NB4 (cell line): ENCODE measurements around the gene PTPRD.

ENCODE experiments used
- DNase-seq: peaks from one replicate; pipeline ENCODE4 v3.0.0; 2010; ENCODE audit warnings: low read depth
- H3K4me3 ChIP-seq: one replicate; pipeline ENCODE4 v1.5.1; 2011; ENCODE audit warnings: mild to moderate bottlenecking, low read depth, low read length, moderate library complexity
- MYC ChIP-seq: IDR thresholded peaks from 2 replicates; pipeline ENCODE4 v1.6.1; 2011; ENCODE audit warnings: low read depth, low read length
- POLR2A ChIP-seq: IDR thresholded peaks from 2 replicates; pipeline ENCODE4 v1.6.1; 2011; ENCODE audit warnings: mild to moderate bottlenecking; ENCODE audit not compliant: insufficient read length; ENCODE audit errors: extremely low read depth
- TF ChIP-seq, protein P1 (sequence below): IDR thresholded peaks from one replicate; pipeline ENCODE4 v1.5.1; 2012; ENCODE audit warnings: low read depth, low read length
- TF ChIP-seq, protein P2 (sequence below): IDR thresholded peaks from 2 replicates; pipeline ENCODE4 v1.6.1; 2011; ENCODE audit warnings: low read depth, low read length

The PTPRD gene

DNA sequence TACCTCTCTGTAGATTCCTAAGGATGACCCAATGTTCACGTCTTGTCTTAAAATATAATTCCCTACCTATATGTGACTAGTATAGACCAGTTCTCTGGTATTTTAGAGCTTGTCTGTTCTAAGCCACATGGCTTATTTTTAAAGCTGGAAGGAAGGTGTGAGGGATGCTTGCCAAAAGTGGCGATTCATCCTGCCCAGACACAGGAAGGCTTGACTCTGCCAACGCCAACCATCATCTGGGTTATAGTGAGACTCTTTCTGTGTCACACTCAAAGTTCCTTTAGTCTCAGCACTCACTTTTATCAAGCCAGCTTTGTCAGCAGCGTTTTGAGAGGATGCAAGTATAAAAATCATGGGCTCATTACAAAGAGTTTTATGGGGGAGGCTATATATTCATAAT lies 500.0 kb downstream of the PTPRD start:
- TF ChIP-seq, protein P1, sequence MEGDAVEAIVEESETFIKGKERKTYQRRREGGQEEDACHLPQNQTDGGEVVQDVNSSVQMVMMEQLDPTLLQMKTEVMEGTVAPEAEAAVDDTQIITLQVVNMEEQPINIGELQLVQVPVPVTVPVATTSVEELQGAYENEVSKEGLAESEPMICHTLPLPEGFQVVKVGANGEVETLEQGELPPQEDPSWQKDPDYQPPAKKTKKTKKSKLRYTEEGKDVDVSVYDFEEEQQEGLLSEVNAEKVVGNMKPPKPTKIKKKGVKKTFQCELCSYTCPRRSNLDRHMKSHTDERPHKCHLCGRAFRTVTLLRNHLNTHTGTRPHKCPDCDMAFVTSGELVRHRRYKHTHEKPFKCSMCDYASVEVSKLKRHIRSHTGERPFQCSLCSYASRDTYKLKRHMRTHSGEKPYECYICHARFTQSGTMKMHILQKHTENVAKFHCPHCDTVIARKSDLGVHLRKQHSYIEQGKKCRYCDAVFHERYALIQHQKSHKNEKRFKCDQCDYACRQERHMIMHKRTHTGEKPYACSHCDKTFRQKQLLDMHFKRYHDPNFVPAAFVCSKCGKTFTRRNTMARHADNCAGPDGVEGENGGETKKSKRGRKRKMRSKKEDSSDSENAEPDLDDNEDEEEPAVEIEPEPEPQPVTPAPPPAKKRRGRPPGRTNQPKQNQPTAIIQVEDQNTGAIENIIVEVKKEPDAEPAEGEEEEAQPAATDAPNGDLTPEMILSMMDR = no peak
- TF ChIP-seq POLR2A (no peak), MYC (no peak)
- TF ChIP-seq, protein P2, sequence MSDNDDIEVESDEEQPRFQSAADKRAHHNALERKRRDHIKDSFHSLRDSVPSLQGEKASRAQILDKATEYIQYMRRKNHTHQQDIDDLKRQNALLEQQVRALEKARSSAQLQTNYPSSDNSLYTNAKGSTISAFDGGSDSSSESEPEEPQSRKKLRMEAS = no peak
- H3K4me3 ChIP-seq = no peak overlapping the region
- no peak for DNase-seq

DNA sequence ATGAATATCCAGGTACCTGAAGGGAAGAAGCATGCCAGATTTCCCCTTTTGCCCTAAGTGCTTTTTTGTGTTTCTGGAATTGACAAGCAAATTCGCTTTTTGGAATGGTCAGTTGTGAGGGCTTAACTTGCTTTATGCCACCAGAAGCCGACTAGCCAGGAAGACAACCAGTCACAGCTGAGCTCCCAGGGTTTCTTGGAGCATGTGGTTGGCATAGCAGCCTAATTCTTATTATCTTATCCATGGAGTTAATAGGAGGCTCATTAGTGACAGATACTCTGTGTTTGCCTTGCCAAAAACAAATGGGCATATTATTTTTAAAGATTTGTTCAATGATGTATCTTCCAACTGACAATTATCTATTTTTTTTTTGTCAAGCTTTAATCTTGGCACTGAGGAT lies 500.7 kb downstream of the PTPRD start:
- H3K4me3 ChIP-seq = no peak overlapping the region
- TF ChIP-seq POLR2A = no peak
- no peak for TF ChIP-seq MYC
- TF ChIP-seq, protein P2 = no peak
- TF ChIP-seq, protein P1 = no peak
- DNase-seq = no peak

DNA sequence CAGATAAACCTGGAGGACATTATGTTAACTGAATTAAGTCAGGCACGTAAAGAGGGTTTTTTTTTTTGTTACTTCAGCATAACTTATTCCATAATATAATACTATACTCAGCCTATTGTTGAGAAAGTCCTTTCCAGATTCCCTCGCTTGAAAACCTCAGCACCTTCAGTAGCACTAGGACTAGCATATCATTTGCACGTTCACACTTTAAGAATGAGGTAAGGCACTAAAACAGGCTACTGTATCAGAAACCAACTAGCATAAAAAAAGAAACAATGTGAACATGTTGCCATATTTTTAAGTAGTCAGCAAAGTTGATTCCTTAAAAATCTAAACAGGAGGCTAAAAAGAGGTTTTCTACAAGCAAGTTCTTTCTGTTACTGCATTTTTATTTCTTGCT lies 504.0 kb downstream of the PTPRD start:
- no peak for DNase-seq
- no peak overlapping the region for H3K4me3 ChIP-seq
- no peak for TF ChIP-seq POLR2A
- TF ChIP-seq, protein P2 = no peak
- TF ChIP-seq, protein P1 = no peak
- TF ChIP-seq MYC = no peak

DNA sequence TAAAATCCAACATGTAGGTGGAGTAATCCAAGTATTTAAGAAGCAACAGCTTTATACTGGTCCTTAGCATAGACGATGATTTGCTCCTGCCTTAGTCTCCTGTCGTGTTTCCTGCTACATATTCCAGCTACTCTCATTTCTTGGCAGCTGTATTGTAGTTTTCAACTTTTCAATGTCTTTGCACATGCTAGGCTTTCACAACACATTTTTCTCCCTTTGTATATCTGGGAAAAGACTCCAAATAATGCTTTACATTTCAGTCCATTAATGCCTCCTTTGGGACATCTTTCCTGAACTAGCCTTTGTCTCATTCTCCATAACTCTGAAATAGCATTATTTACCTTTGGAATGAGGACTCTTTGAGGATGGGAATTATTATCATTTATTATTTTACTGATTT lies 508.0 kb downstream of the PTPRD start:
- H3K4me3 ChIP-seq = no peak overlapping the region
- no peak for DNase-seq
- TF ChIP-seq POLR2A (no peak), MYC (no peak)
- TF ChIP-seq, protein P2 = no peak
- TF ChIP-seq, protein P1 = no peak

DNA sequence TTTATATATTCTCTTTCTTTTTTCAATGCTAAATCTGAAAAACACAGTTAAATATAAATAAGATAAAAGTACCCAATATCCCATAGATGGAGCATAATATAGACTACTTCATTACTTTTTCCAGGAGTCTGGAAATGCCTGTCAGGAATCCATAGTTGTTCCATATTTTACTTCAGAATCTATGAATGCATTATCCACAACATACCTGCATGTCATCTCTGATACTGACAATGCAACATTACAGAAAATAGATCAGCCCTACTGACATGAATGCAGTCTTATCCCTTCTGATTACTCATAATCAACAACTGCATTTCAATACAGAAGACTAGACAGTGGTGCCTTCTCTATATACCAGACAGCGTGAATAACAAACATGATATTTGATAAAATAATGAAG lies 517.6 kb downstream of the PTPRD start:
- DNase-seq = no peak
- no peak overlapping the region for H3K4me3 ChIP-seq
- TF ChIP-seq MYC = no peak

DNA sequence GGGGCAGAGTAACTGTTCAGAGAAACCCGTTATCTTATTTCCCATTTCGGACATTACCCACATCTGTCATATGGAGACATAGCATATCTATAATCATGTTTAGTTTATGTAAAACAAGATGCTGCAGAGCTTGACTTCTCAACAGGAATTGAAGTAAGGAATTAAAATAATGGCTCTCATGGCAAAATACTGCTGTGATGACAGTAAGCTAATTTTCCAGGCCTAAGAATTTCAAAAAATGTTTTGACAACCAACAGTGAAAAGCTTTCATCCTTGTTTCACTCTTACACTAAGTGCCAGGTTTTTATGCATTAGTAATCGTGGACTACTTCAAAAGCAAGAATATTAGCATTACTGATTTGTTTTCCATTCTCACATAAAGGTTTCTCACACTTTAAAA lies 518.2 kb downstream of the PTPRD start:
- DNase-seq = no peak
- no peak overlapping the region for H3K4me3 ChIP-seq
- no peak for TF ChIP-seq POLR2A
- TF ChIP-seq, protein P2 = no peak
- TF ChIP-seq MYC = no peak
- TF ChIP-seq, protein P1 = no peak
